OCI-LY7 (cell line): ENCODE data around the gene SCN4A.

Experiments
- EZH2phosphoT487 ChIP-seq: fragments of 200-600 bp; sonication (generic); IDR thresholded peaks from 2 replicates; pipeline ENCODE4 v1.6.1; 2018; ENCODE audit warnings: low read depth, borderline replicate concordance, mild to moderate bottlenecking, mixed run types, antibody characterized with exemption, low read length, moderate library complexity, mixed read lengths
- TF ChIP-seq, protein P1 (sequence below): fragments of 200-600 bp; sonication (generic); conservative IDR thresholded peaks from 2 replicates; pipeline ENCODE4 v1.5.1; 2014; ENCODE audit warnings: mild to moderate bottlenecking, antibody characterized with exemption, low read length, moderate library complexity, mixed read lengths

- TF ChIP-seq, protein P1, sequence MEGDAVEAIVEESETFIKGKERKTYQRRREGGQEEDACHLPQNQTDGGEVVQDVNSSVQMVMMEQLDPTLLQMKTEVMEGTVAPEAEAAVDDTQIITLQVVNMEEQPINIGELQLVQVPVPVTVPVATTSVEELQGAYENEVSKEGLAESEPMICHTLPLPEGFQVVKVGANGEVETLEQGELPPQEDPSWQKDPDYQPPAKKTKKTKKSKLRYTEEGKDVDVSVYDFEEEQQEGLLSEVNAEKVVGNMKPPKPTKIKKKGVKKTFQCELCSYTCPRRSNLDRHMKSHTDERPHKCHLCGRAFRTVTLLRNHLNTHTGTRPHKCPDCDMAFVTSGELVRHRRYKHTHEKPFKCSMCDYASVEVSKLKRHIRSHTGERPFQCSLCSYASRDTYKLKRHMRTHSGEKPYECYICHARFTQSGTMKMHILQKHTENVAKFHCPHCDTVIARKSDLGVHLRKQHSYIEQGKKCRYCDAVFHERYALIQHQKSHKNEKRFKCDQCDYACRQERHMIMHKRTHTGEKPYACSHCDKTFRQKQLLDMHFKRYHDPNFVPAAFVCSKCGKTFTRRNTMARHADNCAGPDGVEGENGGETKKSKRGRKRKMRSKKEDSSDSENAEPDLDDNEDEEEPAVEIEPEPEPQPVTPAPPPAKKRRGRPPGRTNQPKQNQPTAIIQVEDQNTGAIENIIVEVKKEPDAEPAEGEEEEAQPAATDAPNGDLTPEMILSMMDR, result peak; percentile 94
- TF ChIP-seq EZH2phosphoT487, result no peak
Measured at GRCh38 chr17:63950940-63951907, 21.5 kb downstream of the SCN4A start.
